ENCODE measurements around the gene BRI3.

Gene BRI3

DNA sequence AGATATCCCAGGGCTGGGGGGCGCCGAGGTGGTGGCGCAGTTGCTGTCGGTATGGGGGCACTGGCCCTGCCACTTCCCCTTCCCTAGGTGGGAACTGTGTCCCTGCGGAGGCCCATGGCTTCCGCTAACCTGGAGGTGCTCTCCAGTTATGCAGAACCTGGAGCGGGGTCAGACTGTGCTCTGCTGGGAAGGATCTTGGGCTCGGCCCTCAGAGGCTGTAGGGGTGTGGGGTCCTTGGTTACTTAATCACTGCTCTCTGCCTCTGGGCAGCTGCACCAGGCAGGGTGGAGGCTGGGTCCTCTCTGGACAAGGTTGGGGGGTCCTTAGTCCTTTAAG lies 2.4 kb downstream of the BRI3 start:
- TF ChIP-seq, protein P1, sequence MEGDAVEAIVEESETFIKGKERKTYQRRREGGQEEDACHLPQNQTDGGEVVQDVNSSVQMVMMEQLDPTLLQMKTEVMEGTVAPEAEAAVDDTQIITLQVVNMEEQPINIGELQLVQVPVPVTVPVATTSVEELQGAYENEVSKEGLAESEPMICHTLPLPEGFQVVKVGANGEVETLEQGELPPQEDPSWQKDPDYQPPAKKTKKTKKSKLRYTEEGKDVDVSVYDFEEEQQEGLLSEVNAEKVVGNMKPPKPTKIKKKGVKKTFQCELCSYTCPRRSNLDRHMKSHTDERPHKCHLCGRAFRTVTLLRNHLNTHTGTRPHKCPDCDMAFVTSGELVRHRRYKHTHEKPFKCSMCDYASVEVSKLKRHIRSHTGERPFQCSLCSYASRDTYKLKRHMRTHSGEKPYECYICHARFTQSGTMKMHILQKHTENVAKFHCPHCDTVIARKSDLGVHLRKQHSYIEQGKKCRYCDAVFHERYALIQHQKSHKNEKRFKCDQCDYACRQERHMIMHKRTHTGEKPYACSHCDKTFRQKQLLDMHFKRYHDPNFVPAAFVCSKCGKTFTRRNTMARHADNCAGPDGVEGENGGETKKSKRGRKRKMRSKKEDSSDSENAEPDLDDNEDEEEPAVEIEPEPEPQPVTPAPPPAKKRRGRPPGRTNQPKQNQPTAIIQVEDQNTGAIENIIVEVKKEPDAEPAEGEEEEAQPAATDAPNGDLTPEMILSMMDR (IDR thresholded peaks at IDR 0.05; ENCODE audit: low read depth, low read length), result no peak
- no peak for DNase-seq (ENCODE audit: extremely low read depth, low read depth)

DNA sequence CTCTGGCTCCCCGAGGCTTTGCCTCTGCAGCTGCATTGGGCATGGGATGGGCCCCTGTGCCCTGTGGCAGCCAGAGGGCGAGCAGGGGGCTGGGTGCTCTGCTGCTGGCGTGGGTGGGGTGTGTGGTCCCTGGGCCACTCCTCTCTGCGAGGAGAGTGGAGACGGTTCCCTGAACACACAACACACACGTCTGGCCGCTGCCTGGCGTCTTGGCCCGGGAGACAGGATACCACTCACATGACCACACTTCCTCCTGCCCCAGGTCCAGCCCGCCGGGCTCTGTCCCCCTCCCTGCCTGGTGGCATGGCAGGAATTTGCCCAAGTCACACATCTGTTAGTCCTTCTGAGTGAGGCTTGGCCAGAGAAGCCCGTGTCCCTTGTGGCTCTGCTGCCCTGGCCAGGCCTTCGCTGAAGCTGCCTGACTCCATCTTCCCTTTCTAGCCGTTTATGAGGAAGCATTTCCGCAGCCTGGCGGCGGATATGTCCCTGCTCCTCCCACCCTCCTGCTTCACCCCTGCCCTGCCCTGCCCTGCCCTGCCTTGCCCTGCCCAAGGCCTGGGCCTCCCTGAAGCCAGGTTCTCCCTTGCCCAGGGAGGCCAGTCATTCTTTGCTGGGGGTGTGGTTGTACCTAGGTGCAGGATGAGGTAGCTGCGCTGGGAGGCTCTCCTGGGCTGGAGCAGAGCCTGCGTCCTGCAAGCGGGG lies 3.0 kb downstream of the BRI3 start:
- DNase-seq (ENCODE audit: extremely low read depth, low read depth), result peak; percentile 57
- TF ChIP-seq, protein P1 (IDR thresholded peaks at IDR 0.05; ENCODE audit: low read depth, low read length), result no peak; the same call in 1 of the 2 replicates

DNA sequence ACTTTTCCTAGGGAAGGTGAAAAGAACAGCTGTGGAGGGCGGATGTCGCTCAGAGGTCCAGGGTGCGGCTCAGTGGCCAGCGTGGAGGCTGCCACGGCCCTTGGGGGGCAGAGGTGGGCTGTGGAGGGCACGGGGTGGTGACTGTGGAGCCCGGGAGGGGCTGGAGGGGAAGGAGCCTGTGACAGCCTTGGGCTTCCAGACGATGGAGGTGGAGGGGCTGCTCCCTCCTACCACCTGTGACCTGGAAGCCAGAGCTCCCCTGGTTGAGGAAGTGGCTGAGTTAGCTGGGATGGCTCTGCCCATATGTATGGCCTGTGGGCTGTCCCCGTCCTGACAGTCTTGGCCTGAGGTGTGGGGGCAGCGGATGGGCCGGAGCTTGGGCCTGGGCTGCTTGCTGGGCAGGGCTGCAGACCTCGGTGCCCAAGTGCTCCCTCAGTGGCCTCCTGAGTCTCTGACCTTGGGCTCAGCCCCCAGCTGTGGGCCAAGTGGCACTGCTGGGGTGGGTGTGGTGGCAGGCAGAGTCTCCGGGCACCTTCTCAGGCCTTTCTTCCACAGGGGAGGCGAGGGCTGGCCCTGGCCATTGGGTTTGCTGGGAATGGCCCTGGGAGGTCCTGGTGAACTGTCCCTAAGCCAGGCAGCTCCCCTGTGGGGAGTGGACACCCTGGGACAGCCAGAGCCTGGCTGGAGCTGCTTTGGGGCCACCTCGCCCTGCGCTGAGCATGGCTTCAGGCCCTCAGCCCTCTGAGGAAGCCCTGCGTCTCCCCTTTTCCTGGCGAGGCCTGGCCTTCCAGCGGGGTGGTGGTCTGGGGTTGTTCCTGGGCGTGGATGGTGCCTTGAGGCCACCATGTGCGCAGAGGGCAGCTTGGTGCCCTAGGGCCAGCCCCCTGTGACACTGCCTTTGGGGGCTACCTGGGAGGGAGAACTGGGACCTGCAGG lies 3.9 kb downstream of the BRI3 start:
- TF ChIP-seq, protein P1 (IDR thresholded peaks at IDR 0.05; ENCODE audit: low read depth, low read length), result no peak
- DNase-seq (ENCODE audit: extremely low read depth, low read depth), result no peak

DNA sequence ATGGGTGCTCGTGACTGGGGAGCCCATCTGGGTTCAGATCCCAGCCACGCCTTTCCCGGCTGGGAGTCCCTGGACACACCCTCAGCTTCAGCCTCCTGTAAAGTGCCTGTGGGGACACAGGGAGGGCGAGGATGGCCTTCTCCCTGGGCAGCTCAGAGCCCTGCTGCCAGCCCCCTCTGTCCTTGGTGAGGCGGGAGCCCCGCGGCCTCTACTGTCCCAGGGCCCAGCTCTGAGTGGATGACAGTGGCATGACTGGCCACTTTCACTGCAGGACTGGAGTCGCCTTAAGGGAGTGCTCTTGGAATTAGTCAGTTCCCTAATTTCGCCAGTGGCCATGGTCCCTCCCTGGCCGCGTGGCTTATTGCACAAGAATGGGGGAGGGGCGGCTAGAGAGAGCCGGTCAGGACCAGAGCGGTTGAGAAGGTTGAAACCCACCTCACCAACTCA lies 4.6 kb downstream of the BRI3 start:
- TF ChIP-seq, protein P1 (IDR thresholded peaks at IDR 0.05; ENCODE audit: low read depth, low read length), result no peak
- DNase-seq (ENCODE audit: extremely low read depth, low read depth), result no peak

DNA sequence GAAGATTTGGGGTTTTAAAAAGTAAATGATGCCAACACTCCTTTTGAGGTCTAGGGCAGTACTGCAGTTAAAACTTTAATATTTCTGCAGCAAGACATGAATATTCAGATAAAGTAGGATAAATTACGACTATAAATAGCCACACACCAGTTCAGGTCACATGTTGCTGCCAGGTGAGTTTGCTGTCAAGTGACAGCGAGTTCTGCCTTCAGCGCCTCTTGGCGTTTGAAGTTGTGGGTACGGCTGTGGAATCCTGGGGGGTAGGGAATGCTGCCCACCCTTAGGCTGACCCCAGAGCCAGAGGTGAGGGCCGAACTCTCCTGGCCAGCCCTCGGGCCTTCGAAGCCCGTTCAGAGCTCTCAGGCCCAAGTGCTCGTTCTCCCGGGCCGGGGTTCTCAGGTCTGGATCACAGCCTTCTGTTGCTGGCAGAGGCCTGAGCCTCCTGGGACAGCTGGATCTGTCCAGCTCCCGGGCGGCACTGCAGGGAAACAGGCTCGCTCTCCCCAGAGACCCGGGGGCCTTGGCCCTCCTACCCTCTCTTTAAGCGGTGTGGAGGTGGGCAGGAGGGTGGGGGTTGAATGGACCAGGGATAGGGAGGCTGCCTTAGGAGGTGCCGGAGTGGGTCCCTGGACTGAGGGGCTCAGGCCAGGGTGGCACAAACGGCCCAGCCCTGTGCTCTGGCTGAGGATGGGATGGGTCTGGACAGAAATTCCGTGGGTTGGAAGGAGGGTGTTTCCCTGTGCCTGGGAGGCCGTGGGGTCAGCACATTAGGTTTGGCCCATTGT lies 5.4 kb downstream of the BRI3 start:
- DNase-seq (ENCODE audit: extremely low read depth, low read depth), result no peak
- TF ChIP-seq, protein P1 (IDR thresholded peaks at IDR 0.05; ENCODE audit: low read depth, low read length), result no peak

DNA sequence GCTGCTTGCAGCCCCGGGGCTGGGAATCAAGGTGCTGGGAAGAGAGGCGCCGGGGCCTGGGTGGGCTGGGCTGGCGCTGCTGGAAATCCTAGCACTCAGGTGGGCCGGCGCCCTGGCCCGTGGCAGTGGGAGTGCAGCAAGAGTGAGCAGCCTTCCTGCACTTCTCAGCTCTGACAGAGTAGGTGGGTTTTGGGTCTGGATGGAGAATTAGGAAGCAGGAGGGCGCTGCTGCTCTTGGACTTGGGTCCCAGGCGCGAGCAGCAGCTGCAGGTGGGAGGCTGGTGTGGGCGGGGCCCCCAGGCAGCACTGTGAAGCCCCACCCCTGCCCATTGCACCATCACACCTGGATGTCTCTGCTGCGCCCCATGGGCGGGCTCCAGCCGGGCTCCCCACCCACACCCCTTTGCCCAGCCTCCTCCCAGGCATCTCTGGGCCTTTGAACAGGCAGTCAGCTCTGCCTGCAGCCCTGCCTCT lies 6.0 kb downstream of the BRI3 start:
- TF ChIP-seq, protein P1 (IDR thresholded peaks at IDR 0.05; ENCODE audit: low read depth, low read length), result no peak
- DNase-seq (ENCODE audit: extremely low read depth, low read depth), result no peak
